Endothelial cell of umbilical vein (primary cell): ENCODE measurements around the gene QRICH2. TPM values are rescaled to one million over a fixed set of nuclear protein-coding genes. Genes with fewer than 3 reads are reported as not detected.

Experiments used
- BruUV-seq: library from RNA; stranded (reverse); fragments of 400-500 nt; replicated peaks from 2 replicates; lab custom pipeline; 2021; lab: Mats Ljungman, UMichigan
- CTCF ChIA-PET: fragments of 300-600, 350-600 bp; sonication (Branson Sonifier 250); formaldehyde crosslinking; loops from one replicate; lab custom pipeline; 2021; ENCODE audit warnings: antibody characterized with exemption, inconsistent platforms; lab: Charles Lee
- POLR2A ChIA-PET: fragments of 300-600, 350-600 bp; sonication (Branson Sonifier 250); formaldehyde crosslinking; loops from one replicate; lab custom pipeline; 2021; ENCODE audit warnings: antibody characterized with exemption, inconsistent platforms; lab: Charles Lee
- DNase-seq: peaks from one replicate; pipeline ENCODE4 v3.0.0-alpha.2; 2011; ENCODE audit warnings: low read depth, low spot score
- FAIRE-seq: peaks from 2 replicates; lab custom pipeline; 2011; peaks lifted over from hg19 to GRCh38; lab: Jason Lieb, UNC
- H2AFZ ChIP-seq: 2 replicates; pipeline ENCODE4 v1.6.0; 2012; ENCODE audit warnings: low read depth, low read length, control low read depth, inconsistent platforms
- H3K27ac ChIP-seq: 2 replicates; pipeline ENCODE4 v1.5.1; 2011; ENCODE audit warnings: low read depth, mild to moderate bottlenecking, control low read depth, low read length, moderate library complexity; ENCODE audit not compliant: insufficient read depth
- H3K27me3 ChIP-seq, 2 experiments: 2 replicates each; pipeline versions ENCODE4 v1.6.0 to v1.6.1; 2011; ENCODE audit warnings: low read length in 2 of 2, mixed read lengths in 1 of 2; ENCODE audit not compliant: control insufficient read depth in 2 of 2, insufficient read depth in 2 of 2
- H3K36me3 ChIP-seq, 2 experiments: 2 replicates in 1 of 2; 3 replicates in 1 of 2; pipeline ENCODE4 v1.5.1; 2011; ENCODE audit warnings: low read length in 2 of 2, mild to moderate bottlenecking in 1 of 2, moderate library complexity in 1 of 2; ENCODE audit not compliant: control insufficient read depth in 2 of 2, insufficient read depth in 2 of 2; ENCODE audit errors: extremely low read depth in 1 of 2
- H3K4me1 ChIP-seq: 3 replicates; pipeline ENCODE4 v1.5.1; 2011; ENCODE audit warnings: mild to moderate bottlenecking, low read length; ENCODE audit not compliant: control insufficient read depth, insufficient read depth; ENCODE audit errors: extremely low read depth
- H3K4me2 ChIP-seq: 2 replicates; pipeline ENCODE4 v1.6.1; 2011; ENCODE audit warnings: low read length, control low read depth, mixed read lengths; ENCODE audit not compliant: insufficient read depth
- H3K4me3 ChIP-seq, 3 experiments: fragments of 200-600 bp in 1 of 3; sonication (generic), shearing (Covaris generic) in 1 of 3; replicated peaks in 1 of 3; 2 replicates each; pipeline ENCODE4 v1.5.1; 2011 to 2016; ENCODE audit warnings: control low read depth in 3 of 3, low read length in 3 of 3, mild to moderate bottlenecking in 2 of 3, inconsistent platforms in 1 of 3, low read depth in 1 of 3, moderate library complexity in 1 of 3; ENCODE audit not compliant: insufficient read depth in 1 of 3
- H3K79me2 ChIP-seq: 2 replicates; pipeline ENCODE4 v1.6.0; 2012; ENCODE audit warnings: low read length, inconsistent platforms; ENCODE audit not compliant: control insufficient read depth, insufficient read depth
- H3K9ac ChIP-seq: replicated peaks from 2 replicates; pipeline ENCODE3; 2011; ENCODE audit warnings: low read length, control low read depth; ENCODE audit not compliant: insufficient read depth; ENCODE audit errors: extremely low read depth
- H3K9me1 ChIP-seq: replicated peaks from 3 replicates; pipeline ENCODE4 v1.6.0; 2011; ENCODE audit warnings: mild to moderate bottlenecking, low read length; ENCODE audit not compliant: control insufficient read depth, insufficient read depth; ENCODE audit errors: extremely low read depth
- H3K9me3 ChIP-seq: replicated peaks from 2 replicates; pipeline ENCODE4 v1.5.1; 2012; ENCODE audit warnings: low read length, inconsistent platforms; ENCODE audit not compliant: control insufficient read depth, insufficient read depth
- H4K20me1 ChIP-seq: replicated peaks from 2 replicates; pipeline ENCODE3; 2011; ENCODE audit warnings: mild to moderate bottlenecking, low read length; ENCODE audit not compliant: control insufficient read depth, insufficient read depth; ENCODE audit errors: extremely low read depth
- CTCF ChIP-seq, 2 donors: IDR thresholded peaks; 1 replicate in 1 of 2; 2 replicates in 1 of 2; pipeline ENCODE4 v1.5.1; 2011; ENCODE audit warnings: low read length in 2 of 2, mild to moderate bottlenecking in 2 of 2, moderate library complexity in 2 of 2, control low read depth in 1 of 2, inconsistent platforms in 1 of 2, low read depth in 1 of 2; ENCODE audit not compliant: insufficient read depth in 1 of 2; ENCODE audit errors: extremely low read depth in 1 of 2
- FOS ChIP-seq: IDR thresholded peaks from 2 replicates; pipeline ENCODE4 v1.6.1; 2011; ENCODE audit warnings: mild to moderate bottlenecking, low read length, moderate library complexity, borderline replicate concordance; ENCODE audit not compliant: insufficient read depth
- GATA2 ChIP-seq: IDR thresholded peaks from 2 replicates; pipeline ENCODE4 v1.7.0; 2011; ENCODE audit warnings: low read depth, mild to moderate bottlenecking, moderate library complexity, mixed read lengths, low read length; ENCODE audit not compliant: insufficient read length, insufficient read depth
- MYC ChIP-seq: IDR thresholded peaks from one replicate; pipeline ENCODE4 v1.6.1; 2011; ENCODE audit warnings: mild to moderate bottlenecking, low read depth, low read length
- dilution Hi-C: fragments of 300-500 bp; cut with MboI; formaldehyde crosslinking; loops from one replicate; pipeline ENCODE4 v1.15.0; 2019; ENCODE audit warnings: low sequenced_read_pairs; ENCODE audit not compliant: extremely low pct_ligation_motif_present
- intact Hi-C: fragments of 100-400 bp; cut with micrococcal nuclease; formaldehyde crosslinking; loops from one replicate; pipeline ENCODE4 v1.10.0; 2022
- polyA plus RNA-seq, 4 experiments: library from polyadenylated mRNA; depleted of rRNA in 3 of 4; stranded (reverse) in 3 of 4; unstranded in 1 of 4; fragments of >200 nt; gene quantifications; 2 replicates each; pipeline versions ENCODE4 v1.2.1 to v1.2.3, GENCODE V29; 2011 to 2012; ENCODE audit warnings: missing spikeins in 1 of 4
- total RNA-seq: library from RNA; stranded (reverse); gene quantifications from 2 replicates; pipeline ENCODE4 v1.2.3, GENCODE V29; 2021
- TF ChIP-seq, protein P1 (sequence below): IDR thresholded peaks from 2 replicates; pipeline ENCODE4 v1.6.1; 2011; ENCODE audit not compliant: insufficient read depth, insufficient read length

The QRICH2 gene
- total and polyA plus RNA-seq, 2 donors (not counting 3 experiments of a cell fraction or from before 2014, with no cell fraction given): 6.7 to 9.6 TPM

DNA sequence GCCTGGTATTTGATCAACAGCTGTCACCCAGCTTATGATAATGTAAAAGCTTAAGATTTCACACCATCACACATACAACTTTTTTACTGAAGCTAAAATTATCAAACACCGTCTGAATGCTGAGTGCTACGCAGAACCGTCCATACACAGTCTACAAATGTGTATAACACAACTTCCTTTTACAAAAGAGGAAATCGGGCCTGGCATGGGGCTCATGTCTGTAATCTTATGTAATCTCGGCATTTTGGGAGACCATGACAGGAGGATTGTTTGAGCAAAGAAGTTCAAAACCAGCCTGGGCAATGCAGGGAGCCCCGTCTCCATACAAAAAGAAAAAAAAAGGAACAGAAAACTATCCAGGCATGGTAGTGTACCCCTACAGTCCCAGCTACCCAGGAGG, 19.6 kb upstream of the QRICH2 start:
- Histone ChIP-seq H3K27ac (no peak overlapping the region), H3K4me3 (no peak overlapping the region), H3K9ac (no peak overlapping the region), H3K4me2 (no peak overlapping the region), H3K9me3 (no peaks in the 10 kb centered on the region), H3K9me1 (no peaks in the 10 kb centered on the region), H3K79me2 (peaks cover 2% of the 10 kb centered on the region), H2AFZ (no peak overlapping the region), H3K36me3 (peaks cover 15 to 19% of the 10 kb centered on the region in 2 experiments), H3K4me1 (peaks cover 5% of the 10 kb centered on the region), H4K20me1 (no peaks in the 10 kb centered on the region), H3K27me3 (no peaks in the 10 kb centered on the region)
- intact Hi-C loops (no loop called here), dilution Hi-C loops (no loop called here)
- POLR2A ChIA-PET: interaction anchor here (0.6 kb wide), 1 partner anchor 9 kb away, joined by 4 read pairs; no protein-coding TSS in a partner anchor
- TF ChIP-seq CTCF (IDR thresholded peaks at IDR 0.05; ENCODE audit: extremely low read depth in 1 of 2, insufficient read depth in 1 of 2, low read depth in 1 of 2, low read length in 2 of 2): no peak
- TF ChIP-seq, protein P1, sequence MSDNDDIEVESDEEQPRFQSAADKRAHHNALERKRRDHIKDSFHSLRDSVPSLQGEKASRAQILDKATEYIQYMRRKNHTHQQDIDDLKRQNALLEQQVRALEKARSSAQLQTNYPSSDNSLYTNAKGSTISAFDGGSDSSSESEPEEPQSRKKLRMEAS: no peak
- BruUV-seq: no TSS peak
- DNase-seq: no peak
- CTCF ChIA-PET: interaction anchor here (1.1 to 2.1 kb wide), 2 partner anchors 10 to 43 kb away, joined by 5 to 10 read pairs; no protein-coding TSS in a partner anchor
- no peak for FAIRE-seq

DNA sequence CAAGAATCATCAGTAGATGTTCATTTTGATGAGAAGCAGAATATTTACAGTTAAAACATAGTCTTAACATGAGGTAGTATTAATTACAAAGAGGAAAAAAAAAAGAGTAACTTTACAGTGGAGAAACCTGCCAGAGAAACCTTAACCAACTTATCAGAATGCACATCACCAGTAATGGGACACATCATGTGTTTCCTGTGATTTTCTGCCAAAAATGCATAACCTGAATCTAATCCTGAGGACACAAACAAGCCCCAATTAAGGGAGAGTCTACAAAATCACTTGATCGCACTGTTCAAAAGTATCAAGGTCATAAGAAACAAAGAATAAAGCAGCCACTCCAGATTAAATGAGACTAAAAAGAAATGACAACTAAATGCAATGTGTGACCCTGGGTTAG, 18.2 kb upstream of the QRICH2 start:
- Histone ChIP-seq H3K27me3 (no peaks in the 10 kb centered on the region), H3K4me3 (no peak overlapping the region), H3K4me2 (no peak overlapping the region), H4K20me1 (no peaks in the 10 kb centered on the region), H3K27ac (no peak overlapping the region), H3K36me3 (peaks cover 15 to 16% of the 10 kb centered on the region in 2 experiments), H3K9ac (no peak overlapping the region), H3K9me1 (no peaks in the 10 kb centered on the region), H3K9me3 (no peaks in the 10 kb centered on the region), H2AFZ (no peak overlapping the region), H3K79me2 (no peaks in the 10 kb centered on the region), H3K4me1 (peaks cover 5% of the 10 kb centered on the region)
- CTCF ChIA-PET: interaction anchor here (1.0 to 2.1 kb wide), 4 partner anchors 9 to 44 kb away, joined by 4 to 10 read pairs (median 4); no protein-coding TSS in a partner anchor
- DNase-seq: peak; percentile 64
- TF ChIP-seq MYC: no peak
- no peak for TF ChIP-seq GATA2
- TF ChIP-seq FOS: no peak
- BruUV-seq: no TSS peak
- dilution Hi-C loops: no loop called here
- intact Hi-C loops: no loop called here
- POLR2A ChIA-PET: no interaction called here
- peak; percentile 28 for FAIRE-seq
